Heart left ventricle (tissue), 16 donors: ENCODE data around the gene ARSG. TPM values are rescaled to one million over a fixed set of nuclear protein-coding genes. Genes with fewer than 3 reads are reported as not detected.
A peak's percentile ranks its signal among the peaks of the same experiment; 100 is the strongest.
"Not testable (repeated sequence)": the region's sequence is repeated elsewhere in the genome, so short reads cannot be mapped to it uniquely, and the experiment has no call there.

Source experiments
- ATAC-seq, 4 donors: fragments of 200-7000 bp; cut with Tn5 transposase; one replicate each; pipeline ENCODE4 v1.9.1; 2020 to 2022; ENCODE audit warnings: moderate library complexity in 4 of 4, mild to moderate bottlenecking in 3 of 4, moderate number of reproducible peaks in 1 of 4
- DNase-seq, 5 donors: peaks; one replicate each; pipeline ENCODE4 v3.0.0-alpha.2; 2020
- H3K27ac ChIP-seq, 12 donors: fragments of 200-600 bp; sonication (generic) in 4 of 12; one replicate each; pipeline versions ENCODE4 v1.5.0 to v1.8.0; 2016 to 2022; ENCODE audit warnings: mild to moderate bottlenecking in 2 of 12
- H3K27me3 ChIP-seq, 9 donors: fragments of 200-600 bp; sonication (generic) in 2 of 9; one replicate each; pipeline versions ENCODE4 v1.5.1 to v1.8.0; 2016 to 2022; ENCODE audit warnings: mild to moderate bottlenecking in 3 of 9
- H3K36me3 ChIP-seq, 9 donors: fragments of 200-600 bp; sonication (generic) in 2 of 9; one replicate each; pipeline versions ENCODE4 v1.5.0 to v1.8.0; 2018 to 2022; ENCODE audit warnings: mild to moderate bottlenecking in 2 of 9
- H3K4me1 ChIP-seq, 12 donors: fragments of 200-600 bp; sonication (generic) in 4 of 12; one replicate each; pipeline versions ENCODE4 v1.5.0 to v1.8.0; 2016 to 2022; ENCODE audit warnings: mild to moderate bottlenecking in 3 of 12
- H3K4me3 ChIP-seq, 12 donors: fragments of 200-600 bp; sonication (generic) in 4 of 12; one replicate each; pipeline versions ENCODE4 v1.5.0 to v1.8.0; 2017 to 2022; ENCODE audit warnings: mild to moderate bottlenecking in 9 of 12, moderate library complexity in 4 of 12
- H3K9me3 ChIP-seq, 12 donors: fragments of 200-600 bp; sonication (generic) in 4 of 12; one replicate each; pipeline versions ENCODE4 v1.5.0 to v1.8.0; 2016 to 2022; ENCODE audit warnings: mild to moderate bottlenecking in 1 of 12
- CTCF ChIP-seq, 12 donors: fragments of 200-600 bp; sonication (generic) in 4 of 12; IDR thresholded peaks; one replicate each; pipeline versions ENCODE4 v1.5.0 to v1.8.0; 2018 to 2022; ENCODE audit warnings: antibody characterized with exemption in 12 of 12, mild to moderate bottlenecking in 5 of 12
- POLR2A ChIP-seq, 2 donors: fragments of 450-650 bp; IDR thresholded peaks; one replicate each; pipeline ENCODE4 v1.6.1; 2017; ENCODE audit warnings: antibody characterized with exemption in 2 of 2, mild to moderate bottlenecking in 2 of 2, moderate library complexity in 2 of 2
- WGBS, 4 donors: extraction: QIAGEN DNeasy Blood & Tissue Kit in 2 of 4; methylation state at CpG; one replicate each; pipeline versions ENCODE4 v1.1.5 to v1.1.7; 2013 to 2018; 5-methylcytosine and 5-hydroxymethylcytosine counted together
- intact Hi-C, 10 donors: fragments of 100-400 bp; cut with DNase I; formaldehyde crosslinking; loops; one replicate each; pipeline versions ENCODE4 v1.11.1 to v1.14.2; 2022
- polyA plus RNA-seq, 2 donors: library from polyadenylated mRNA; stranded (reverse); fragments of 200-250 nt; gene quantifications; one replicate each; pipeline ENCODE4 v1.2.3, GENCODE V29; 2013
- total RNA-seq, 9 donors: library from RNA; depleted of rRNA in 2 of 9; stranded (reverse); fragments of >200 nt in 2 of 9; fragmentation: NEBNext Ultra II Directional in 3 of 9; extraction: Animal tissue kit (Norgen Biotek cat#: 25700) in 3 of 9; gene quantifications; one replicate each; pipeline versions ENCODE4 v1.1.0 to v1.2.4, GENCODE V29; 2016 to 2023
- donor health status: ischemic (EF 13 %, LVEDD 7.1; RV severe dilation, severe dysfunction).
- donor health status: healthy with polysubstance abuse.
- donor health status: DM: no; HTN: yes; CAD: no.
- donor health status: DM: no; HTN: no; CAD: no.
- donor health status: ischemic (EF 25% LVEDD 6.9; RV normal size, moderate dysfunction).
- donor health status: ischemic (EF 25% LVEDD 5.7; RV mildly dilated, moderate dysfunction).
- donor health status: healthy.
- donor health status: DM: yes; HTN: yes; CAD: no.
- donor health status: ischemic (EF 35%, LVEDD 5.7; RV mildly dilated, moderate dysfunction).
- donor health status: nonischemic (EF 11% LVEDD 7.7; RV severe dilation, severe dysfunction).
- donor health status: DM: yes; HTN: yes; CAD: no.
- donor health status: PGD.
- donor health status: ischemic (EF 29% LVEDD 5.4; RV normal size, mild dysfunction).
- donor health status: nonischemic (EF 23%, LVEDD 6.1; RV moderate dilation, normal function).

Gene ARSG
- total and polyA plus RNA-seq, 11 donors: 1.2 to 4.9 (median 3.3) TPM

- intact Hi-C loops: no loop called here
- WGBS, 4 donors: 51 to 59% (median 53%) methylated on average over 3 of the region's 3 CpGs
- TF ChIP-seq CTCF (IDR thresholded peaks at IDR 0.05): no peak
- TF ChIP-seq POLR2A (IDR thresholded peaks at IDR 0.05): no peak
- Histone ChIP-seq H3K4me1 (peaks cover 0 to 65% (median 0%) of the 10 kb centered on the region in 12 donors), H3K27ac (no peak overlapping the region), H3K27me3 (no peaks in the 10 kb centered on the region), H3K4me3 (no peak overlapping the region), H3K9me3 (no peaks in the 10 kb centered on the region), H3K36me3 (no peaks in the 10 kb centered on the region)
- ATAC-seq: no peak
- no peak for DNase-seq
These were observed 60.7 kb downstream of the ARSG start for GRCh38 chr17:68352041-68352440.

GRCh38 chr17:68352671-68353070 lies 61.4 kb downstream of the ARSG start:
- H3K4me3 ChIP-seq, DNase-seq, H3K36me3 ChIP-seq, H3K9me3 ChIP-seq, H3K27ac ChIP-seq, H3K27me3 ChIP-seq, ATAC-seq, intact Hi-C loops: not testable (repeated sequence)
- WGBS, 4 donors: 96 to 97% (median 97%) methylated on average over 9 of the region's 9 CpGs
- peaks cover 0 to 59% (median 0%) of the 10 kb centered on the region in 12 donors for H3K4me1 ChIP-seq

GRCh38 chr17:68353111-68353521 lies 61.8 kb downstream of the ARSG start:
- H3K4me3 ChIP-seq: no peak overlapping the region
- no peak for DNase-seq
- no peaks in the 10 kb centered on the region for H3K27me3 ChIP-seq
- TF ChIP-seq POLR2A (IDR thresholded peaks at IDR 0.05) (no peak), CTCF (IDR thresholded peaks at IDR 0.05) (no peak)
- no peak for ATAC-seq
- H3K36me3 ChIP-seq: no peaks in the 10 kb centered on the region
- H3K4me1 ChIP-seq: peaks cover 0 to 54% (median 0%) of the 10 kb centered on the region in 12 donors
- 89 to 99% (median 92%) methylated on average over 4 of the region's 4 CpGs for WGBS, 4 donors
- H3K27ac ChIP-seq: no peak overlapping the region
- H3K9me3 ChIP-seq: no peaks in the 10 kb centered on the region
- intact Hi-C loops: no loop called here

- H3K36me3 ChIP-seq, ATAC-seq, DNase-seq, H3K4me3 ChIP-seq, H3K9me3 ChIP-seq, intact Hi-C loops, H3K27me3 ChIP-seq, H3K27ac ChIP-seq: not testable (repeated sequence)
- peaks cover 0 to 46% (median 0%) of the 10 kb centered on the region in 12 donors for H3K4me1 ChIP-seq
- WGBS, 4 donors: 88 to 97% (median 93%) methylated on average over 2 of the region's 2 CpGs
These were observed 63.0 kb downstream of the ARSG start for GRCh38 chr17:68354311-68354710.

- H3K36me3 ChIP-seq, intact Hi-C loops, DNase-seq, H3K9me3 ChIP-seq, ATAC-seq, H3K27ac ChIP-seq, H3K27me3 ChIP-seq, H3K4me3 ChIP-seq: not testable (repeated sequence)
- WGBS, 4 donors: 92 to 94% (median 93%) methylated on average over 5 of the region's 5 CpGs
- H3K4me1 ChIP-seq: peaks cover 0 to 46% (median 0%) of the 10 kb centered on the region in 12 donors
These were observed 63.8 kb downstream of the ARSG start for GRCh38 chr17:68355108-68355507.

GRCh38 chr17:68356520-68356919 lies 65.2 kb downstream of the ARSG start:
- Histone ChIP-seq H3K9me3 (no peaks in the 10 kb centered on the region), H3K4me3 (no peak overlapping the region), H3K27ac (peak overlapping the region in 1 of 12 donors; percentile 62), H3K36me3 (no peaks in the 10 kb centered on the region), H3K27me3 (no peaks in the 10 kb centered on the region), H3K4me1 (peaks cover 0 to 46% (median 0%) of the 10 kb centered on the region in 12 donors)
- TF ChIP-seq POLR2A (IDR thresholded peaks at IDR 0.05): no peak
- no peak for TF ChIP-seq CTCF (IDR thresholded peaks at IDR 0.05)
- intact Hi-C loops: no loop called here
- ATAC-seq: peak in 1 of 4 donors; percentile 48
- DNase-seq: no peak
- WGBS, 4 donors: 80 to 96% (median 90%) methylated on average over 7 to 8 of the region's 8 CpGs
